AG04450 (cell line): ENCODE measurements around the gene KCP. TPM values are rescaled to one million over a fixed set of nuclear protein-coding genes. Genes with fewer than 3 reads are reported as not detected.

Experiments used
- CTCF ChIA-PET: fragments of 300-600, 350-600 bp; formaldehyde crosslinking; extraction: SDS; loops from one replicate; lab custom pipeline; 2022; ENCODE audit warnings: antibody characterized with exemption, inconsistent platforms; lab: Charles Lee
- POLR2A ChIA-PET: fragments of 350-600 bp; formaldehyde crosslinking; extraction: SDS; loops from one replicate; lab custom pipeline; 2021; ENCODE audit warnings: antibody characterized with exemption, inconsistent platforms; lab: Yijun Ruan, JAX
- DNase-seq: peaks from one replicate; pipeline ENCODE4 v3.0.0-alpha.2; 2011; ENCODE audit warnings: low read depth, low spot score
- H3K27ac ChIP-seq: one replicate; pipeline ENCODE4 v1.5.1; 2012; ENCODE audit warnings: low read depth, low read length, control low read depth
- H3K27me3 ChIP-seq: one replicate; pipeline ENCODE4 v1.6.0; 2012; ENCODE audit warnings: low read length; ENCODE audit not compliant: control insufficient read depth, insufficient read depth
- H3K4me3 ChIP-seq: 2 replicates; pipeline ENCODE4 v1.5.1; 2011; ENCODE audit warnings: mild to moderate bottlenecking, low read depth, low read length, control low read depth
- H3K9me3 ChIP-seq: 2 replicates; pipeline ENCODE4 v1.5.1; 2012; ENCODE audit warnings: low read length; ENCODE audit not compliant: control insufficient read depth, insufficient read depth
- CTCF ChIP-seq: IDR thresholded peaks from 2 replicates; pipeline ENCODE4 v1.5.1; 2011; ENCODE audit warnings: low read depth, low read length, control low read depth, inconsistent platforms
- polyA minus RNA-seq: library from RNA; depleted of rRNA, polyadenylated mRNA; stranded (reverse); fragments of >200 nt; gene quantifications from 2 replicates; pipeline ENCODE4 v1.2.3, GENCODE V29; 2011; rRNA and poly(A)+ RNA removed
- polyA plus RNA-seq: library from polyadenylated mRNA; depleted of rRNA; stranded (reverse); fragments of >200 nt; gene quantifications from 2 replicates; pipeline ENCODE4 v1.2.3, GENCODE V29; 2011; rRNA removed

The KCP gene
- polyA plus RNA-seq (0.04 and 0.05 TPM in 2 replicates), polyA minus RNA-seq (not detected in 2 replicates)

- H3K27me3 ChIP-seq, result peaks cover 56% of the 10 kb centered on the region
- ChIA-PET CTCF (interaction anchor here (0.7 to 2.3 kb wide), 2 partner anchors 27 to 181 kb away, joined by 3 to 13 read pairs; no protein-coding TSS in a partner anchor), POLR2A (no interaction called here)
- H3K4me3 ChIP-seq, result peak within 1 kb of the TSS; percentile 59
- no peak within 1 kb of the TSS for H3K27ac ChIP-seq
- TF ChIP-seq CTCF, result no peak
- DNase-seq, result no peak
- no peaks in the 10 kb centered on the region; the same call in 1 of the 2 replicates for H3K9me3 ChIP-seq
Measured at GRCh38 chr7:128910569-128910945, at the start of gene KCP. Gene KCP (minus strand): TSS chr7:128910709. CDS start chr7:128910676, 33 bp downstream.

GRCh38 chr7:128959296-128959695 is 48.8 kb upstream of the KCP start:
- TF ChIP-seq CTCF, result no peak
- no peak for DNase-seq
- Histone ChIP-seq H3K4me3 (no peak overlapping the region), H3K9me3 (no peaks in the 10 kb centered on the region), H3K27ac (no peak overlapping the region), H3K27me3 (no peaks in the 10 kb centered on the region)
- CTCF ChIA-PET, result interaction anchor here (0.5 to 2.6 kb wide), 3 partner anchors 50 to 204 kb away, joined by 3 to 9 read pairs (median 3); no protein-coding TSS in a partner anchor
- POLR2A ChIA-PET, result interaction anchor here (0.6 kb wide), 1 partner anchor 136 kb away, joined by 4 read pairs; no protein-coding TSS in a partner anchor

- ChIA-PET POLR2A (no interaction called here), CTCF (no interaction called here)
- Histone ChIP-seq H3K27me3 (no peaks in the 10 kb centered on the region), H3K9me3 (no peaks in the 10 kb centered on the region), H3K27ac (no peak overlapping the region), H3K4me3 (no peak overlapping the region)
- no peak for DNase-seq
- TF ChIP-seq CTCF, result no peak
Measured at GRCh38 chr7:128955981-128956380, 45.5 kb upstream of the KCP start.

GRCh38 chr7:128954830-128955802 is 44.6 kb upstream of the KCP start:
- H3K27me3 ChIP-seq, result no peaks in the 10 kb centered on the region
- ChIA-PET CTCF (no interaction called here), POLR2A (interaction anchor here (0.5 kb wide), 1 partner anchor 8 kb away, joined by 3 read pairs; no protein-coding TSS in a partner anchor)
- no peak overlapping the region for H3K4me3 ChIP-seq
- H3K27ac ChIP-seq, result no peak overlapping the region
- H3K9me3 ChIP-seq, result no peaks in the 10 kb centered on the region
- DNase-seq, result peak; percentile 43
- TF ChIP-seq CTCF, result no peak

DNA sequence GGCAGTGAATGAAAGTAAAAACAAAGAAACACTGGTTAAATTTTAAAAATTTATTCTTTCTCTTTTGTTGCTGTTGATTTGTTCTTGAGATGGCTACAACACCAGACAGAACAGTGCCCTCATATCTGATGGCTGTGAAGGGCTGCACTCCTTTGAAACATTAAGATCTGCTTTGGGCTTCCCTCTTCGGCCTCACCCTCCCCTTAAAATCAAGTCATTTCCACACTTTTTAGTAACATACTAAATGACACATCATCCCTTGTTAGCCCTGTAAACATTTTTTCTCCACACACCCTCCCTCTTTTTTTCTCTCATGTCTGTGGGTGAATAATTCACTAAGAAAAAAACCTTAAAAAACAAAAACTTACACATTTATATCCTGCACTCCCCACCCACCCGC is 43.6 kb upstream of the KCP start:
- no peak for TF ChIP-seq CTCF
- CTCF ChIA-PET, result no interaction called here

More for the DNA sequence above, 43.6 kb upstream of the KCP start:
- no peaks in the 10 kb centered on the region; the same call in 1 of the 2 replicates for H3K9me3 ChIP-seq
- no peak overlapping the region for H3K27ac ChIP-seq
- no peak for DNase-seq
- no peaks in the 10 kb centered on the region for H3K27me3 ChIP-seq
- no peak overlapping the region for H3K4me3 ChIP-seq
- POLR2A ChIA-PET, result no interaction called here
